ENCODE results near the gene AHRR. TPM values are rescaled to one million over a fixed set of nuclear protein-coding genes. Genes with fewer than 3 reads are reported as not detected.

Gene AHRR
- total RNA-seq, 2 donors from 2014 or later, result 1.9 to 2.1 TPM

- Histone ChIP-seq H3K4me1 (no peaks in the 10 kb centered on the region), H3K4me3 (no peak overlapping the region), H3K27ac (no peak overlapping the region), H3K9me3 (no peaks in the 10 kb centered on the region), H3K27me3 (no peaks in the 10 kb centered on the region), H3K9ac (ENCODE audit: low read depth in 2 of 2, low read length in 2 of 2) (no peak overlapping the region), H3K36me3 (peaks cover 7% of the 10 kb centered on the region)
- TF ChIP-seq CTCF (IDR thresholded peaks at IDR 0.05), result no peak
- intact Hi-C loops (cut with DNase I), result no loop called here
- DNase-seq, result no peak
Measured at GRCh38 chr5:463952-464351, 142.4 kb downstream of the AHRR start.

GRCh38 chr5:464446-464842 is 142.9 kb downstream of the AHRR start:
- Histone ChIP-seq H3K27me3 (no peaks in the 10 kb centered on the region), H3K27ac (no peak overlapping the region), H3K4me3 (no peak overlapping the region), H3K9me3 (no peaks in the 10 kb centered on the region), H3K9ac (ENCODE audit: low read depth in 2 of 2, low read length in 2 of 2) (no peak overlapping the region), H3K36me3 (peaks cover 7% of the 10 kb centered on the region), H3K4me1 (no peaks in the 10 kb centered on the region)
- DNase-seq, result no peak
- intact Hi-C loops (cut with DNase I), result no loop called here
- no peak for TF ChIP-seq CTCF (IDR thresholded peaks at IDR 0.05)

- Histone ChIP-seq H3K27ac (no peak overlapping the region), H3K27me3 (no peaks in the 10 kb centered on the region), H3K36me3 (peaks cover 7% of the 10 kb centered on the region), H3K9ac (ENCODE audit: low read depth in 2 of 2, low read length in 2 of 2) (no peak overlapping the region), H3K4me3 (no peak overlapping the region), H3K4me1 (no peaks in the 10 kb centered on the region), H3K9me3 (no peaks in the 10 kb centered on the region)
- no peak for TF ChIP-seq CTCF (IDR thresholded peaks at IDR 0.05)
- DNase-seq, result no peak
- intact Hi-C loops (cut with DNase I), result no loop called here
Measured at GRCh38 chr5:464843-465590, 143.5 kb downstream of the AHRR start.

GRCh38 chr5:465591-466403 is 144.3 kb downstream of the AHRR start:
- H3K36me3 ChIP-seq, result peaks cover 7% of the 10 kb centered on the region
- intact Hi-C loops (cut with DNase I), result no loop called here
- no peak for DNase-seq

More at GRCh38 chr5:465591-466403, 144.3 kb downstream of the AHRR start:
- H3K27ac ChIP-seq, result no peak overlapping the region
- TF ChIP-seq CTCF (IDR thresholded peaks at IDR 0.05), result no peak
- no peak overlapping the region for H3K9ac ChIP-seq (ENCODE audit: low read depth in 2 of 2, low read length in 2 of 2)
- H3K27me3 ChIP-seq, result no peaks in the 10 kb centered on the region
- no peaks in the 10 kb centered on the region for H3K4me1 ChIP-seq
- H3K4me3 ChIP-seq, result no peak overlapping the region
- H3K9me3 ChIP-seq, result no peaks in the 10 kb centered on the region

All from colonic mucosa (tissue), 4 donors.